ENCODE data around the gene PTGER1. TPM values are rescaled to one million over a fixed set of nuclear protein-coding genes. Genes with fewer than 3 reads are reported as not detected.

PTGER1 gene
- total and polyA plus RNA-seq, 9 of the 15 experiments (the other 6 are each of a cell fraction or from before 2014, with no cell fraction given) = 0.06 to 0.36 (median 0.31) TPM; not detected in 5

GRCh38 chr19:14440049-14440448, 35.1 kb downstream of the PTGER1 start (continued):
- TF ChIP-seq ZEB2 (IDR thresholded peaks at IDR 0.05) = no peak
- TF ChIP-seq, protein P1, sequence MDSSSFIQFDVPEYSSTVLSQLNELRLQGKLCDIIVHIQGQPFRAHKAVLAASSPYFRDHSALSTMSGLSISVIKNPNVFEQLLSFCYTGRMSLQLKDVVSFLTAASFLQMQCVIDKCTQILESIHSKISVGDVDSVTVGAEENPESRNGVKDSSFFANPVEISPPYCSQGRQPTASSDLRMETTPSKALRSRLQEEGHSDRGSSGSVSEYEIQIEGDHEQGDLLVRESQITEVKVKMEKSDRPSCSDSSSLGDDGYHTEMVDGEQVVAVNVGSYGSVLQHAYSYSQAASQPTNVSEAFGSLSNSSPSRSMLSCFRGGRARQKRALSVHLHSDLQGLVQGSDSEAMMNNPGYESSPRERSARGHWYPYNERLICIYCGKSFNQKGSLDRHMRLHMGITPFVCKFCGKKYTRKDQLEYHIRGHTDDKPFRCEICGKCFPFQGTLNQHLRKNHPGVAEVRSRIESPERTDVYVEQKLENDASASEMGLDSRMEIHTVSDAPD (CRISPR knock-in tag; IDR thresholded peaks at IDR 0.05) = no peak
- no peak for TF ChIP-seq ZNF717 (CRISPR knock-in tag; IDR thresholded peaks at IDR 0.05)
- TF ChIP-seq ZNF224 (CRISPR knock-in tag; IDR thresholded peaks at IDR 0.05) = no peak
- TF ChIP-seq MEF2A (IDR thresholded peaks at IDR 0.05; ENCODE audit: control insufficient read depth, low read depth, low read length) = no peak
- TF ChIP-seq ZKSCAN1 (IDR thresholded peaks at IDR 0.05; ENCODE audit: low read depth, low read length) = no peak
- no peak for TF ChIP-seq KAT2B (IDR thresholded peaks at IDR 0.05; ENCODE audit: low read depth, low read length)
- peak; percentile 58; the same call in 1 of the 2 replicates for TF ChIP-seq SMARCE1 (IDR thresholded peaks at IDR 0.05)
- no peak for TF ChIP-seq ETV1 (tag; conservative IDR thresholded peaks at IDR 0.05; ENCODE audit: low read depth)
- TF ChIP-seq ZNF143 (CRISPR knock-in tag; IDR thresholded peaks at IDR 0.05) = peak; percentile 79
- TF ChIP-seq BRD4 (IDR thresholded peaks at IDR 0.05) = no peak
- no peak for TF ChIP-seq HDAC3 (IDR thresholded peaks at IDR 0.05; ENCODE audit: borderline replicate concordance, partially characterized antibody)
- TF ChIP-seq HLTF (IDR thresholded peaks at IDR 0.05) = no peak
- no peak for TF ChIP-seq TSHZ1 (CRISPR knock-in tag; IDR thresholded peaks at IDR 0.05)
- TF ChIP-seq SPI1 (IDR thresholded peaks at IDR 0.05; ENCODE audit: borderline replicate concordance, low read depth, low read length) = peak; percentile 100
- TF ChIP-seq THRB (CRISPR knock-in tag; conservative IDR thresholded peaks at IDR 0.05) = no peak
- no peak for TF ChIP-seq ZNF764 (CRISPR knock-in tag; IDR thresholded peaks at IDR 0.05; ENCODE audit: low read depth)
- TF ChIP-seq, protein P2, sequence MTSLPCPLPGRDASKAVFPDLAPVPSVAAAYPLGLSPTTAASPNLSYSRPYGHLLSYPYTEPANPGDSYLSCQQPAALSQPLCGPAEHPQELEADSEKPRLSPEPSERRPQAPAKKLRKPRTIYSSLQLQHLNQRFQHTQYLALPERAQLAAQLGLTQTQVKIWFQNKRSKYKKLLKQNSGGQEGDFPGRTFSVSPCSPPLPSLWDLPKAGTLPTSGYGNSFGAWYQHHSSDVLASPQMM (CRISPR knock-in tag; IDR thresholded peaks at IDR 0.05) = no peak
- TF ChIP-seq FOXJ3 (CRISPR knock-in tag; IDR thresholded peaks at IDR 0.05) = no peak
